NT2/D1 (cell line): ENCODE data around the gene EZH2.

Source experiments
- DNase-seq: peaks from one replicate; pipeline ENCODE4 v3.0.0-alpha.2; 2011; ENCODE audit warnings: low read depth, low spot score
- H3K27me3 ChIP-seq: 2 replicates; pipeline ENCODE4 v1.6.0; 2011; ENCODE audit warnings: mild to moderate bottlenecking; ENCODE audit not compliant: insufficient read length, insufficient read depth
- H3K36me3 ChIP-seq: 2 replicates; pipeline ENCODE4 v1.6.1; 2011; ENCODE audit warnings: mild to moderate bottlenecking, low read length, mixed read lengths; ENCODE audit not compliant: insufficient read depth, insufficient read length
- H3K4me1 ChIP-seq: 2 replicates; pipeline ENCODE4 v1.5.1; 2011; ENCODE audit not compliant: insufficient read depth, insufficient read length
- H3K4me3 ChIP-seq: 2 replicates; pipeline ENCODE4 v1.5.1; 2011; ENCODE audit warnings: low read depth; ENCODE audit not compliant: insufficient read length
- H3K9ac ChIP-seq: 2 replicates; pipeline ENCODE4 v1.6.0; 2011; ENCODE audit warnings: low read depth; ENCODE audit not compliant: insufficient read length
- H3K9me3 ChIP-seq: 2 replicates; pipeline ENCODE4 v1.5.1; 2011; ENCODE audit warnings: mild to moderate bottlenecking, low read length; ENCODE audit not compliant: insufficient read depth
- SUZ12 ChIP-seq: IDR thresholded peaks from 2 replicates; pipeline ENCODE4 v1.6.1; 2011; ENCODE audit not compliant: insufficient read length, insufficient read depth; ENCODE audit errors: extremely low read depth
- YY1 ChIP-seq: IDR thresholded peaks from 2 replicates; pipeline ENCODE4 v1.6.1; 2011; ENCODE audit not compliant: insufficient read length, insufficient read depth
- ZNF274 ChIP-seq: IDR thresholded peaks from 2 replicates; pipeline ENCODE4 v1.6.1; 2011; ENCODE audit warnings: mild to moderate bottlenecking, low read depth, low read length

Gene EZH2

GRCh38 chr7:148921189-148921588 is 37.1 kb upstream of the EZH2 start:
- Histone ChIP-seq H3K36me3 (no peaks in the 10 kb centered on the region), H3K4me1 (no peaks in the 10 kb centered on the region), H3K9me3 (no peaks in the 10 kb centered on the region), H3K4me3 (no peak overlapping the region), H3K9ac (no peak overlapping the region), H3K27me3 (no peaks in the 10 kb centered on the region)
- no peak for TF ChIP-seq ZNF274
- no peak for TF ChIP-seq SUZ12
- no peak for TF ChIP-seq YY1
- DNase-seq = no peak

GRCh38 chr7:148919859-148920258 is 35.8 kb upstream of the EZH2 start:
- Histone ChIP-seq H3K9me3 (no peaks in the 10 kb centered on the region), H3K4me1 (no peaks in the 10 kb centered on the region), H3K36me3 (no peaks in the 10 kb centered on the region), H3K27me3 (no peaks in the 10 kb centered on the region), H3K9ac (no peak overlapping the region), H3K4me3 (no peak overlapping the region)
- TF ChIP-seq ZNF274 = no peak
- no peak for TF ChIP-seq YY1
- no peak for TF ChIP-seq SUZ12
- no peak for DNase-seq

GRCh38 chr7:148918058-148918596 is 34.0 kb upstream of the EZH2 start:
- Histone ChIP-seq H3K9ac (no peak overlapping the region), H3K36me3 (no peaks in the 10 kb centered on the region), H3K27me3 (no peaks in the 10 kb centered on the region), H3K4me1 (no peaks in the 10 kb centered on the region), H3K4me3 (no peak overlapping the region), H3K9me3 (no peaks in the 10 kb centered on the region)
- no peak for TF ChIP-seq ZNF274
- TF ChIP-seq SUZ12 = no peak
- TF ChIP-seq YY1 = no peak
- no peak for DNase-seq

- H3K27me3 ChIP-seq = no peaks in the 10 kb centered on the region
- peaks cover 2% of the 10 kb centered on the region for H3K4me1 ChIP-seq
- H3K4me3 ChIP-seq = no peak overlapping the region
- no peak overlapping the region for H3K9ac ChIP-seq
- no peaks in the 10 kb centered on the region for H3K36me3 ChIP-seq
- TF ChIP-seq YY1 (no peak), ZNF274 (no peak), SUZ12 (no peak)
- DNase-seq = no peak
- no peaks in the 10 kb centered on the region for H3K9me3 ChIP-seq
Measured at GRCh38 chr7:148916186-148916585, 32.1 kb upstream of the EZH2 start.

GRCh38 chr7:148915211-148915610 is 31.1 kb upstream of the EZH2 start:
- Histone ChIP-seq H3K4me1 (peaks cover 2% of the 10 kb centered on the region), H3K9ac (no peak overlapping the region)

GRCh38 chr7:148914208-148914777 is 30.2 kb upstream of the EZH2 start:
- H3K27me3 ChIP-seq = no peaks in the 10 kb centered on the region
- TF ChIP-seq SUZ12 (no peak), ZNF274 (no peak), YY1 (no peak)
- H3K9ac ChIP-seq = no peak overlapping the region
- peaks cover 2% of the 10 kb centered on the region for H3K4me1 ChIP-seq
- no peak for DNase-seq
- H3K4me3 ChIP-seq = no peak overlapping the region
- H3K36me3 ChIP-seq = no peaks in the 10 kb centered on the region
- no peaks in the 10 kb centered on the region for H3K9me3 ChIP-seq

More at GRCh38 chr7:148915211-148915610, 31.1 kb upstream of the EZH2 start:
- H3K4me3 ChIP-seq = no peak overlapping the region
- no peaks in the 10 kb centered on the region for H3K9me3 ChIP-seq
- TF ChIP-seq ZNF274 (no peak), YY1 (no peak)
- H3K27me3 ChIP-seq = no peaks in the 10 kb centered on the region
- no peaks in the 10 kb centered on the region for H3K36me3 ChIP-seq
- DNase-seq = no peak

- TF ChIP-seq SUZ12 (no peak), YY1 (no peak), ZNF274 (no peak)
- DNase-seq = no peak
- Histone ChIP-seq H3K4me1 (peaks cover 2% of the 10 kb centered on the region), H3K27me3 (no peaks in the 10 kb centered on the region), H3K9ac (no peak overlapping the region), H3K36me3 (no peaks in the 10 kb centered on the region), H3K9me3 (no peaks in the 10 kb centered on the region), H3K4me3 (no peak overlapping the region)
Measured at GRCh38 chr7:148912758-148913541, 28.9 kb upstream of the EZH2 start.

- DNase-seq = no peak
- Histone ChIP-seq H3K4me1 (peaks cover 2% of the 10 kb centered on the region), H3K36me3 (no peaks in the 10 kb centered on the region), H3K9ac (no peak overlapping the region), H3K27me3 (no peaks in the 10 kb centered on the region), H3K4me3 (no peak overlapping the region), H3K9me3 (no peaks in the 10 kb centered on the region)
- TF ChIP-seq SUZ12 (no peak), YY1 (no peak), ZNF274 (no peak)
Measured at GRCh38 chr7:148912151-148912550, 28.1 kb upstream of the EZH2 start.
